Uterus (tissue), 2 donors: ENCODE data around the gene EPN1.

Source experiments
- POLR2A ChIP-seq, 2 donors: fragments of 450-650 bp; IDR thresholded peaks; one replicate each; pipeline ENCODE4 v1.6.1; 2016; ENCODE audit warnings: antibody characterized with exemption in 2 of 2, mild to moderate bottlenecking in 1 of 2, moderate library complexity in 1 of 2
- TF ChIP-seq, protein P1 (sequence below), 4 experiments: fragments of 200-600 bp in 2 of 4; fragments of 450-650 bp in 2 of 4; sonication (generic) in 2 of 4; IDR thresholded peaks; one replicate each; pipeline ENCODE4 v1.5.1; 2016 to 2019; ENCODE audit warnings: antibody characterized with exemption in 4 of 4, mild to moderate bottlenecking in 2 of 4, moderate library complexity in 1 of 4

- TF ChIP-seq, protein P1, sequence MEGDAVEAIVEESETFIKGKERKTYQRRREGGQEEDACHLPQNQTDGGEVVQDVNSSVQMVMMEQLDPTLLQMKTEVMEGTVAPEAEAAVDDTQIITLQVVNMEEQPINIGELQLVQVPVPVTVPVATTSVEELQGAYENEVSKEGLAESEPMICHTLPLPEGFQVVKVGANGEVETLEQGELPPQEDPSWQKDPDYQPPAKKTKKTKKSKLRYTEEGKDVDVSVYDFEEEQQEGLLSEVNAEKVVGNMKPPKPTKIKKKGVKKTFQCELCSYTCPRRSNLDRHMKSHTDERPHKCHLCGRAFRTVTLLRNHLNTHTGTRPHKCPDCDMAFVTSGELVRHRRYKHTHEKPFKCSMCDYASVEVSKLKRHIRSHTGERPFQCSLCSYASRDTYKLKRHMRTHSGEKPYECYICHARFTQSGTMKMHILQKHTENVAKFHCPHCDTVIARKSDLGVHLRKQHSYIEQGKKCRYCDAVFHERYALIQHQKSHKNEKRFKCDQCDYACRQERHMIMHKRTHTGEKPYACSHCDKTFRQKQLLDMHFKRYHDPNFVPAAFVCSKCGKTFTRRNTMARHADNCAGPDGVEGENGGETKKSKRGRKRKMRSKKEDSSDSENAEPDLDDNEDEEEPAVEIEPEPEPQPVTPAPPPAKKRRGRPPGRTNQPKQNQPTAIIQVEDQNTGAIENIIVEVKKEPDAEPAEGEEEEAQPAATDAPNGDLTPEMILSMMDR (IDR thresholded peaks at IDR 0.05) = no peak
- TF ChIP-seq POLR2A (IDR thresholded peaks at IDR 0.05) = no peak
Measured at GRCh38 chr19:55702131-55702627, 27.2 kb downstream of the EPN1 start.
